OCI-LY1 (cell line): ENCODE results near the gene MYL3.

Experiments
- H2AFZ ChIP-seq: fragments of 200-600 bp; sonication (generic), shearing (Covaris generic); 2 replicates; pipeline ENCODE4 v1.6.0; 2014; ENCODE audit warnings: antibody characterized with exemption, mild to moderate bottlenecking, low read length
- H3F3A ChIP-seq: fragments of 200-600 bp; sonication (generic), shearing (Covaris generic); 2 replicates; pipeline ENCODE4 v1.6.0; 2014; ENCODE audit warnings: mild to moderate bottlenecking, antibody characterized with exemption, low read length, moderate library complexity; ENCODE audit not compliant: insufficient read depth
- H3K27ac ChIP-seq: fragments of 200-600 bp; sonication (generic); 2 replicates; pipeline ENCODE4 v1.5.1; 2014; ENCODE audit warnings: low read length, mixed run types, mild to moderate bottlenecking, low read depth; ENCODE audit not compliant: poor library complexity, severe bottlenecking
- H3K27me3 ChIP-seq: fragments of 200-600 bp; sonication (generic); 2 replicates; pipeline ENCODE4 v1.6.0; 2014; ENCODE audit warnings: antibody characterized with exemption, mild to moderate bottlenecking, low read length, moderate library complexity; ENCODE audit not compliant: insufficient read depth
- H3K36me3 ChIP-seq: fragments of 200-600 bp; sonication (generic); 2 replicates; pipeline ENCODE4 v1.6.1; 2014; ENCODE audit warnings: mild to moderate bottlenecking, antibody characterized with exemption, low read length, moderate library complexity, mixed read lengths; ENCODE audit not compliant: insufficient read depth
- H3K4me1 ChIP-seq: fragments of 200-600 bp; sonication (generic); 2 replicates; pipeline ENCODE4 v1.5.1; 2014; ENCODE audit warnings: mild to moderate bottlenecking, low read length, moderate library complexity; ENCODE audit not compliant: insufficient read depth, severe bottlenecking
- H3K4me2 ChIP-seq: fragments of 200-600 bp; sonication (generic), shearing (Covaris generic); 2 replicates; pipeline ENCODE4 v1.6.1; 2014; ENCODE audit warnings: low read length
- H3K4me3 ChIP-seq: fragments of 200-600 bp; sonication (generic); 2 replicates; pipeline ENCODE4 v1.5.1; 2014; ENCODE audit warnings: low read length, low read depth, mild to moderate bottlenecking, mixed read lengths; ENCODE audit not compliant: poor library complexity, severe bottlenecking
- H3K79me2 ChIP-seq: fragments of 200-600 bp; shearing (Covaris generic); 2 replicates; pipeline ENCODE4 v1.6.1; 2016; ENCODE audit warnings: mixed run types, low read length, mixed read lengths; ENCODE audit not compliant: insufficient read depth
- H3K9ac ChIP-seq: fragments of 200-600 bp; sonication (generic), shearing (Covaris generic); 2 replicates; pipeline ENCODE4 v1.6.1; 2014; ENCODE audit warnings: mild to moderate bottlenecking, low read length, mixed read lengths
- H3K9me2 ChIP-seq: fragments of 200-600 bp; sonication (generic), shearing (Covaris generic); 2 replicates; pipeline ENCODE4 v1.6.1; 2014; ENCODE audit warnings: low read depth, mild to moderate bottlenecking, low read length, mixed read lengths
- H3K9me3 ChIP-seq: fragments of 200-600 bp; shearing (Covaris generic); 2 replicates; pipeline ENCODE4 v1.6.1; 2014; ENCODE audit warnings: low read length, mixed read lengths
- H4K20me1 ChIP-seq: fragments of 200-600 bp; sonication (generic), shearing (Covaris generic); 2 replicates; pipeline ENCODE4 v1.6.0; 2016; ENCODE audit warnings: mild to moderate bottlenecking, low read length; ENCODE audit not compliant: insufficient read depth
- EZH2 ChIP-seq: fragments of 200-600 bp; sonication (generic), shearing (Covaris generic); IDR thresholded peaks from 2 replicates; pipeline ENCODE4 v1.8.0; 2017; ENCODE audit warnings: borderline replicate concordance, mixed run types, mild to moderate bottlenecking, antibody characterized with exemption, low read length, moderate library complexity, mixed read lengths
- TF ChIP-seq, protein P1 (sequence below): fragments of 200-600 bp; sonication (generic), shearing (Covaris generic); IDR thresholded peaks from 2 replicates; pipeline ENCODE4 v1.5.1; 2017; ENCODE audit warnings: mild to moderate bottlenecking, antibody characterized with exemption, low read length, moderate library complexity, mixed read lengths

The MYL3 gene

GRCh38 chr3:46901061-46901460 is 37.8 kb upstream of the MYL3 start:
- no peaks in the 10 kb centered on the region for H4K20me1 ChIP-seq
- no peaks in the 10 kb centered on the region for H3F3A ChIP-seq
- no peak overlapping the region for H2AFZ ChIP-seq
- peaks cover 4% of the 10 kb centered on the region; the same call in 1 of the 2 replicates for H3K27me3 ChIP-seq
- no peak overlapping the region for H3K27ac ChIP-seq
- H3K9me3 ChIP-seq, result no peaks in the 10 kb centered on the region
- no peak overlapping the region for H3K9ac ChIP-seq
- H3K4me2 ChIP-seq, result no peak overlapping the region
- no peak overlapping the region for H3K4me3 ChIP-seq
- no peaks in the 10 kb centered on the region for H3K36me3 ChIP-seq
- TF ChIP-seq EZH2, result no peak
- TF ChIP-seq, protein P1, sequence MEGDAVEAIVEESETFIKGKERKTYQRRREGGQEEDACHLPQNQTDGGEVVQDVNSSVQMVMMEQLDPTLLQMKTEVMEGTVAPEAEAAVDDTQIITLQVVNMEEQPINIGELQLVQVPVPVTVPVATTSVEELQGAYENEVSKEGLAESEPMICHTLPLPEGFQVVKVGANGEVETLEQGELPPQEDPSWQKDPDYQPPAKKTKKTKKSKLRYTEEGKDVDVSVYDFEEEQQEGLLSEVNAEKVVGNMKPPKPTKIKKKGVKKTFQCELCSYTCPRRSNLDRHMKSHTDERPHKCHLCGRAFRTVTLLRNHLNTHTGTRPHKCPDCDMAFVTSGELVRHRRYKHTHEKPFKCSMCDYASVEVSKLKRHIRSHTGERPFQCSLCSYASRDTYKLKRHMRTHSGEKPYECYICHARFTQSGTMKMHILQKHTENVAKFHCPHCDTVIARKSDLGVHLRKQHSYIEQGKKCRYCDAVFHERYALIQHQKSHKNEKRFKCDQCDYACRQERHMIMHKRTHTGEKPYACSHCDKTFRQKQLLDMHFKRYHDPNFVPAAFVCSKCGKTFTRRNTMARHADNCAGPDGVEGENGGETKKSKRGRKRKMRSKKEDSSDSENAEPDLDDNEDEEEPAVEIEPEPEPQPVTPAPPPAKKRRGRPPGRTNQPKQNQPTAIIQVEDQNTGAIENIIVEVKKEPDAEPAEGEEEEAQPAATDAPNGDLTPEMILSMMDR, result no peak
- H3K79me2 ChIP-seq, result no peaks in the 10 kb centered on the region
- H3K4me1 ChIP-seq, result no peaks in the 10 kb centered on the region
- no peaks in the 10 kb centered on the region for H3K9me2 ChIP-seq

DNA sequence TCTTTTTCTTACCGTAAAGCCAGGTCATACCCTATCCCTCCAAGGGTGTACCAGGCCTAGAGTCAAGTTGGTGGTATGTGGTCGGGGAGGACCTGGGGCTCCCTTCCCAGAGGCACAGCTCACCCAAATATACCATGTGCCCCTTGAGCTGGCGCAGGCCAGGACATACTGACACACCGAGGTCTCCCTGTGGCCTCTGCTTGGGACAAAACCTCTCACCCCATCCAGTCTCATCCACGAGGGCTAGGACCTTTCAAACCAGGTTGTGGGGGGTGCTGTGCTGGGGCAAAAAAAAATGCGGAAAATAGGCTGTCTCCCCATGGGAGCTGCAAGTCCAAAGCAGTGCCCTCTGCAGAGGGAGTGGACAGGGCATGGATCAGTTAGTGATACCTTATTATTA is 37.1 kb upstream of the MYL3 start:
- Histone ChIP-seq H2AFZ (no peak overlapping the region), H3K9ac (no peak overlapping the region), H3F3A (no peaks in the 10 kb centered on the region), H3K4me1 (no peaks in the 10 kb centered on the region), H3K27me3 (peaks cover 4% of the 10 kb centered on the region; the same call in 1 of the 2 replicates), H3K36me3 (no peaks in the 10 kb centered on the region), H3K9me2 (no peaks in the 10 kb centered on the region), H3K79me2 (no peaks in the 10 kb centered on the region), H3K27ac (no peak overlapping the region), H3K4me3 (no peak overlapping the region), H3K9me3 (no peaks in the 10 kb centered on the region), H3K4me2 (no peak overlapping the region), H4K20me1 (no peaks in the 10 kb centered on the region)
- TF ChIP-seq, protein P1, result no peak
- TF ChIP-seq EZH2, result no peak

- Histone ChIP-seq H3K36me3 (no peaks in the 10 kb centered on the region), H3K9me2 (no peaks in the 10 kb centered on the region), H3K4me1 (no peaks in the 10 kb centered on the region), H3K9me3 (no peaks in the 10 kb centered on the region), H3K9ac (no peak overlapping the region), H3K79me2 (no peaks in the 10 kb centered on the region), H3K27ac (no peak overlapping the region), H2AFZ (no peak overlapping the region), H3K27me3 (peaks cover 4% of the 10 kb centered on the region; the same call in 1 of the 2 replicates), H3K4me3 (no peak overlapping the region), H4K20me1 (no peaks in the 10 kb centered on the region), H3F3A (no peaks in the 10 kb centered on the region), H3K4me2 (no peak overlapping the region)
- no peak for TF ChIP-seq EZH2
Measured at GRCh38 chr3:46900007-46900292, 36.7 kb upstream of the MYL3 start.

DNA sequence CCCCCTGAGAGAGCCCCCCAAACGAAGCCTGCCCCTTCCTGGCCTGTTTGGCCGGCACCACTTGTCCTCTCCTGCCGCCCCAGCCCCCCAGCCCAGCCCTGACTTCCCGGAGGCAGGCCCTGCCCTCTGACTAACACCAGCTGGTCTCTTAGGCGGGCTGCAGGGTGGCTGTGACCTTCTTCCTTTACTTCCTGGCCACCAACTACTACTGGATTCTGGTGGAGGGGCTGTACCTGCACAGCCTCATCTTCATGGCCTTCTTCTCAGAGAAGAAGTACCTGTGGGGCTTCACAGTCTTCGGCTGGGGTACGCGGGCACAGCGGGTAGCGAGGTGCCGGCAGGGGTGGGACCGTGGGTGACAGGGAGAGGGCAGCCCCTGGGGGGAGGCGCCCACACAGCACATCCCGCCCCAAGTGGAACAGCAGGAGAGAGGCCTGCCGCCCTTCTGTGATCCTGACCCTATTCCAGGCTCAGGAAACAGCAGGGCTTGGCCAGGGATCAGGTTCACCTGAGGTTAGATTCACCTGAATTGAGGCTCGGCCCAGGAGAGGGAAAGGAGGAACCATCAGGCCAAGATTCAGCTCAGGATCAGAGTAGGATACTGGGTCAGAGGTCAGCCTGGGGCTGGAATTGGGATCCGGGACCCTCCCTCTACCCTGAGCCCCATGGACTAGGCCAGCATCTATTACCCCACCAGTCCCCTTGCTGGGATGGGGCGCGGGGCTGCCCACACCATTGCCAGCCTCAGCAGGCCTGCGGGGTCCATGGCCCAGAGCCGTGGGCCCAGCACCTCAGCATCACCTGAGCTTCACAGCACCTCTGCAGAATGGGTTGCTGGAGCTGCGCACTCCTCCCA is 36.1 kb upstream of the MYL3 start:
- H3K4me1 ChIP-seq, result no peaks in the 10 kb centered on the region
- no peak overlapping the region for H3K4me3 ChIP-seq
- no peak overlapping the region for H3K27ac ChIP-seq
- no peak overlapping the region for H3K9ac ChIP-seq
- H3K79me2 ChIP-seq, result no peaks in the 10 kb centered on the region
- no peaks in the 10 kb centered on the region for H4K20me1 ChIP-seq
- H2AFZ ChIP-seq, result no peak overlapping the region
- no peaks in the 10 kb centered on the region for H3K9me2 ChIP-seq
- no peaks in the 10 kb centered on the region for H3K9me3 ChIP-seq
- peaks cover 4% of the 10 kb centered on the region; the same call in 1 of the 2 replicates for H3K27me3 ChIP-seq
- no peaks in the 10 kb centered on the region for H3K36me3 ChIP-seq
- no peaks in the 10 kb centered on the region for H3F3A ChIP-seq
- TF ChIP-seq, protein P1, result no peak
- 0 out of 2 replicates have a peak overlapping the region, but pooled peaks have one; percentile 47 for H3K4me2 ChIP-seq
